Osteoblast (primary cell): ENCODE measurements around the gene MVD. TPM values are rescaled to one million over a fixed set of nuclear protein-coding genes. Genes with fewer than 3 reads are reported as not detected.
A peak's percentile ranks its signal among the peaks of the same experiment; 100 is the strongest.

Experiments
- DNase-seq: peaks from one replicate; pipeline ENCODE4 v3.0.0; 2011; ENCODE audit warnings: low spot score, mixed read lengths; ENCODE audit not compliant: insufficient read length; ENCODE audit errors: missing footprints
- H2AFZ ChIP-seq: 2 replicates; pipeline ENCODE4 v1.6.0; 2011; ENCODE audit warnings: mild to moderate bottlenecking, low read length
- H3K27ac ChIP-seq: 2 replicates; pipeline ENCODE4 v1.5.1; 2011; ENCODE audit warnings: mild to moderate bottlenecking, low read depth, low read length, moderate library complexity
- H3K27me3 ChIP-seq: 2 replicates; pipeline ENCODE4 v1.6.0; 2012; ENCODE audit warnings: mild to moderate bottlenecking, control low read depth, inconsistent platforms, low read length, moderate library complexity; ENCODE audit not compliant: insufficient read depth
- H3K36me3 ChIP-seq: 2 replicates; pipeline ENCODE4 v1.5.1; 2011; ENCODE audit warnings: mild to moderate bottlenecking, low read length, control low read depth, moderate library complexity; ENCODE audit not compliant: insufficient read depth
- H3K4me1 ChIP-seq: 2 replicates; pipeline ENCODE4 v1.5.1; 2011; ENCODE audit warnings: mild to moderate bottlenecking, low read length, control low read depth, moderate library complexity; ENCODE audit not compliant: insufficient read depth
- H3K4me2 ChIP-seq: 2 replicates; pipeline ENCODE4 v1.6.0; 2011; ENCODE audit warnings: mild to moderate bottlenecking, low read length; ENCODE audit not compliant: insufficient read depth
- H3K4me3 ChIP-seq: fragments of 200-600 bp; sonication (generic); 3 replicates; pipeline ENCODE4 v1.5.1; 2012; ENCODE audit warnings: mild to moderate bottlenecking, low read length, inconsistent platforms; ENCODE audit not compliant: insufficient read depth
- H3K79me2 ChIP-seq: 2 replicates; pipeline ENCODE4 v1.6.0; 2012; ENCODE audit warnings: mild to moderate bottlenecking, low read length, control low read depth, inconsistent platforms; ENCODE audit not compliant: insufficient read depth
- H3K9me3 ChIP-seq: 2 replicates; pipeline ENCODE4 v1.5.1; 2011; ENCODE audit warnings: low read depth, low read length, control low read depth
- H4K20me1 ChIP-seq: 2 replicates; pipeline ENCODE4 v1.6.0; 2012; ENCODE audit warnings: mild to moderate bottlenecking, low read length, control low read depth; ENCODE audit not compliant: insufficient read depth
- CTCF ChIP-seq: IDR thresholded peaks from 2 replicates; pipeline ENCODE4 v1.5.1; 2011; ENCODE audit warnings: mild to moderate bottlenecking, low read depth, low read length, moderate library complexity; ENCODE audit errors: extremely low read depth
- total RNA-seq: library from RNA; depleted of rRNA; stranded (reverse); fragments of >200 nt; gene quantifications from 2 replicates; pipeline ENCODE4 v1.2.3, GENCODE V29; 2012

Gene MVD
- total RNA-seq, 1 donor: 67.3 TPM

GRCh38 chr16:88618182-88618955 is 44.5 kb downstream of the MVD start:
- DNase-seq: peak; percentile 61
- Histone ChIP-seq H4K20me1 (peaks cover 35% of the 10 kb centered on the region), H2AFZ (no peak overlapping the region), H3K27ac (no peak overlapping the region), H3K27me3 (no peaks in the 10 kb centered on the region), H3K9me3 (no peaks in the 10 kb centered on the region), H3K4me1 (no peaks in the 10 kb centered on the region), H3K4me2 (no peak overlapping the region), H3K4me3 (no peak overlapping the region), H3K36me3 (peaks cover 17% of the 10 kb centered on the region), H3K79me2 (peaks cover 46% of the 10 kb centered on the region)
- TF ChIP-seq CTCF: no peak

GRCh38 chr16:88617268-88618031 is 45.4 kb downstream of the MVD start:
- no peak overlapping the region for H3K4me2 ChIP-seq
- no peak for TF ChIP-seq CTCF
- no peaks in the 10 kb centered on the region for H3K9me3 ChIP-seq
- no peak overlapping the region for H2AFZ ChIP-seq
- no peaks in the 10 kb centered on the region for H3K27me3 ChIP-seq
- no peak overlapping the region for H3K27ac ChIP-seq
- peak; percentile 68 for DNase-seq
- H3K36me3 ChIP-seq: peaks cover 7% of the 10 kb centered on the region
- H3K4me3 ChIP-seq: no peak overlapping the region
- peaks cover 35% of the 10 kb centered on the region for H4K20me1 ChIP-seq
- H3K79me2 ChIP-seq: peaks cover 50% of the 10 kb centered on the region
- H3K4me1 ChIP-seq: no peaks in the 10 kb centered on the region

GRCh38 chr16:88616736-88617135 is 46.2 kb downstream of the MVD start:
- Histone ChIP-seq H3K4me3 (no peak overlapping the region), H3K4me2 (no peak overlapping the region), H2AFZ (no peak overlapping the region), H3K9me3 (no peaks in the 10 kb centered on the region), H3K4me1 (no peaks in the 10 kb centered on the region), H3K27me3 (no peaks in the 10 kb centered on the region), H3K79me2 (peaks cover 50% of the 10 kb centered on the region), H3K36me3 (peaks cover 1% of the 10 kb centered on the region), H4K20me1 (peaks cover 35% of the 10 kb centered on the region), H3K27ac (no peak overlapping the region)
- no peak for TF ChIP-seq CTCF
- DNase-seq: no peak

- no peak overlapping the region for H3K4me2 ChIP-seq
- no peaks in the 10 kb centered on the region for H3K4me1 ChIP-seq
- H3K27me3 ChIP-seq: no peaks in the 10 kb centered on the region
- H3K4me3 ChIP-seq: no peak overlapping the region
- no peaks in the 10 kb centered on the region for H3K36me3 ChIP-seq
- DNase-seq: peak; percentile 68
- peaks cover 50% of the 10 kb centered on the region for H3K79me2 ChIP-seq
- no peak for TF ChIP-seq CTCF
- H2AFZ ChIP-seq: no peak overlapping the region
- no peak overlapping the region for H3K27ac ChIP-seq
- H4K20me1 ChIP-seq: peaks cover 35% of the 10 kb centered on the region
- no peaks in the 10 kb centered on the region for H3K9me3 ChIP-seq
Measured at GRCh38 chr16:88616320-88616719, 46.6 kb downstream of the MVD start.
